OCI-LY1 (cell line): Measurements from ENCODE around the gene FUNDC2.

Experiments
- CTCF ChIP-seq: fragments of 200-600 bp; sonication (generic), shearing (Covaris generic); IDR thresholded peaks from 2 replicates; pipeline ENCODE4 v1.5.1; 2017; ENCODE audit warnings: mild to moderate bottlenecking, antibody characterized with exemption, low read length, moderate library complexity, mixed read lengths
- EZH2 ChIP-seq: fragments of 200-600 bp; sonication (generic), shearing (Covaris generic); IDR thresholded peaks from 2 replicates; pipeline ENCODE4 v1.8.0; 2017; ENCODE audit warnings: borderline replicate concordance, mixed run types, mild to moderate bottlenecking, antibody characterized with exemption, low read length, moderate library complexity, mixed read lengths

- TF ChIP-seq CTCF (no peak), EZH2 (no peak)
These were observed 28.9 kb downstream of the FUNDC2 start for GRCh38 chrX:155055494-155055893.
